Measurements from ENCODE around the gene OLFML3.
"Not testable (repeated sequence)": the region's sequence is repeated elsewhere in the genome, so short reads cannot be mapped to it uniquely, and the experiment has no call there.

Gene OLFML3

DNA sequence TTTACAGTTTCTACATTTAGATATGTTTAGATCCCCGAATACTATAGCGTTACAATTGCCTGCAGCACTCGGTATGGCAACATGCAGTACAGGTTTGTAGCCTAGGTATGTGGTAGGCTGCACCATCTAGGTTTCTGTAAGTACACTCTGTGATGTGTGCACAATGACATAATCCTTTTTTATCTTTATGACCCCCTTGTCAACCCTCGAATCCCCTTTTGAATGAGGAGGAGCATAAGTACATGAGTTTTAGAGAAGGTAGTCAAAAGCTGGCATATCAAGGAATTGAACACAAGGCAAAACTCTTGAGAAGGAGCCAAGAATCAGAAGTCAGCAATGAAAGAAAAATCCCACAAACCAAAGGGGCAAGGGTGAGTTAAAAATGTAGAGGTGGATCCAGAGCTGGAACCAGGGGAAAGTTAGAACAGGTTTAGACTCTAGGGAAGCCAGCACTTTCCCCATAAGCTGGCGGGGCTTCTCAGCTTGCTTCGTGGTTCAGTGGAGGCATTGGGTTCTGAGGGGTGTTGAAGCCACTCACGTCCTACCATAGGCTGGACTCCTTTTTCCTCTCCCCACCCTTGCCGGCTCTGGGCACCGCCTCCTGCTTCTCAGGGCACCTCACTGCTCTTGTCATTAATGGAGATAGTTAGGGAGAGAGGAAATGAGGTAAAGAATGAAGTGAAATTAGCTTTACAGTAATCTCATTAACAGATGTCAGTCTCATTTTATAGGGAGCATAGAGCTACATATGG lies 31.3 kb downstream of the OLFML3 start:
- Histone ChIP-seq H3K4me3 (ENCODE audit: low read depth in 1 of 2, low read length in 1 of 2) (no peak overlapping the region), H3K9me3 (no peaks in the 10 kb centered on the region), H3K27me3 (peaks cover 21% of the 10 kb centered on the region), H3K36me3 (no peaks in the 10 kb centered on the region), H3K4me1 (ENCODE audit: control insufficient read depth in 1 of 2, insufficient read depth in 1 of 2, low read depth in 1 of 2, low read length in 1 of 2) (no peaks in the 10 kb centered on the region), H3K27ac (no peak overlapping the region)
- TF ChIP-seq, protein P1, sequence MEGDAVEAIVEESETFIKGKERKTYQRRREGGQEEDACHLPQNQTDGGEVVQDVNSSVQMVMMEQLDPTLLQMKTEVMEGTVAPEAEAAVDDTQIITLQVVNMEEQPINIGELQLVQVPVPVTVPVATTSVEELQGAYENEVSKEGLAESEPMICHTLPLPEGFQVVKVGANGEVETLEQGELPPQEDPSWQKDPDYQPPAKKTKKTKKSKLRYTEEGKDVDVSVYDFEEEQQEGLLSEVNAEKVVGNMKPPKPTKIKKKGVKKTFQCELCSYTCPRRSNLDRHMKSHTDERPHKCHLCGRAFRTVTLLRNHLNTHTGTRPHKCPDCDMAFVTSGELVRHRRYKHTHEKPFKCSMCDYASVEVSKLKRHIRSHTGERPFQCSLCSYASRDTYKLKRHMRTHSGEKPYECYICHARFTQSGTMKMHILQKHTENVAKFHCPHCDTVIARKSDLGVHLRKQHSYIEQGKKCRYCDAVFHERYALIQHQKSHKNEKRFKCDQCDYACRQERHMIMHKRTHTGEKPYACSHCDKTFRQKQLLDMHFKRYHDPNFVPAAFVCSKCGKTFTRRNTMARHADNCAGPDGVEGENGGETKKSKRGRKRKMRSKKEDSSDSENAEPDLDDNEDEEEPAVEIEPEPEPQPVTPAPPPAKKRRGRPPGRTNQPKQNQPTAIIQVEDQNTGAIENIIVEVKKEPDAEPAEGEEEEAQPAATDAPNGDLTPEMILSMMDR (IDR thresholded peaks at IDR 0.05): no peak

DNA sequence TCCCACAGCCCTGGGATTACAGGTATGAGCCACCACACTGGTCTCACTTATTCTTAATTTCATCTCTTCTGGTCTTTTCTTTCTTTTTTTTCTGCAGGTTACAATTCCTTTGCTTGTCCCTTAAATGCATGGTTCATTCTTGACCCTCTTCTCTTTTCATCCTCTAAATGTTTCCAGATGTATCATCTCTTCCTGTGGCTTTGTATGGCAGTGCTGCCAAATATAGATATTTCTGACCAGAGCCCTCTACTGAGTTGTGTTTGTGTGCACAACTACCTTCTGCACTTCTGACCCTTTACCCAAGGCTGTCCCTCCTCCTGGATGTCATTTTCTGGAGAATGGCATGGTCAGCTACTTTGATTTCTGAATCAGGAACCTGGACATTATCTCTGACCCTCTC lies 32.5 kb downstream of the OLFML3 start:
- TF ChIP-seq, protein P1 (IDR thresholded peaks at IDR 0.05): no peak
- H3K4me1 ChIP-seq (ENCODE audit: control insufficient read depth in 1 of 2, insufficient read depth in 1 of 2, low read depth in 1 of 2, low read length in 1 of 2): no peaks in the 10 kb centered on the region
- H3K27me3 ChIP-seq: peaks cover 21% of the 10 kb centered on the region
- no peaks in the 10 kb centered on the region for H3K9me3 ChIP-seq
- H3K27ac ChIP-seq: no peak overlapping the region
- H3K36me3 ChIP-seq: no peaks in the 10 kb centered on the region
- H3K4me3 ChIP-seq (ENCODE audit: low read depth in 1 of 2, low read length in 1 of 2): no peak overlapping the region

DNA sequence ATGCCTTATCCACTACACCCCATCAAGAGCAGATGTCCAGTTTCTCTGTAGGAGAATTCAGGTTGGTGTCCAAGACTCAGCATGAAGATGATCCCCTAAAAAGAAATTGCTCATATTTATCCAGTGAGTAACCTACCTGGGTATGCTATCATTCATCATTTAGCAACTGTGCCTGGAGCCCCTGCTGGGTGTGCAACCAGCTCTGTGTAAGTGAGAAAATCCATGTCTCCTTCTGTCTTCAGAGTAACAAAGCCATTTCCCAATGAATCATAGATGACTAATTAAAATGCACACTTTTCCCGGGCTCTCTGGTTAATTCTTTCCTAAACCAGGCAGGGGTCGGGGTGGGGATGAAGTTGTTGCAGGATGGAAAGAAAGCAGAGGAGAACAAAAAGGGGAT lies 35.8 kb downstream of the OLFML3 start:
- Histone ChIP-seq H3K36me3 (no peaks in the 10 kb centered on the region), H3K4me1 (ENCODE audit: control insufficient read depth in 1 of 2, insufficient read depth in 1 of 2, low read depth in 1 of 2, low read length in 1 of 2) (no peaks in the 10 kb centered on the region), H3K4me3 (ENCODE audit: low read depth in 1 of 2, low read length in 1 of 2) (no peak overlapping the region), H3K27me3 (peaks cover 13% of the 10 kb centered on the region), H3K9me3 (no peaks in the 10 kb centered on the region), H3K27ac (no peak overlapping the region)
- TF ChIP-seq, protein P1 (IDR thresholded peaks at IDR 0.05): no peak

DNA sequence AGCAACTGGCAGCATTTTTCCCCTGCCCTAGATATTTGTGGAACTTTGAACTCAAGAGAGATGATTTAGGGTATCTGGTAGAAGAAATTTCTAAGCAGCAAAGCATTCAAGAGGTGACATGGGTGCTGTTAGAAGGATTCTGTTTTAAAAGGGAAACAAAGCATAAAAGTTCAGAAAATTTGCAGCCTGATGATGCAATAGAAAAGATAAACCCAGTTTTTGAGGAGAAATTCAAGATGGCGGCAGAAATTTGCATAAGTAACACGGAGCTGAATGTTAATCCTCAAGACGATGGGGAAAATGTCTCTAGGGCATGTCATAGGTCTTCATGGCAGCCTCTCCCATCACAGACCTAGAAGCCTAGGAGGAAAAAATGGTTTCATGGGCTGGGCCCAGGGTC lies 40.5 kb downstream of the OLFML3 start:
- H3K27ac ChIP-seq; H3K4me3 ChIP-seq (ENCODE audit: low read depth in 1 of 2, low read length in 1 of 2); H3K4me1 ChIP-seq (ENCODE audit: control insufficient read depth in 1 of 2, insufficient read depth in 1 of 2, low read depth in 1 of 2, low read length in 1 of 2); H3K27me3 ChIP-seq; H3K36me3 ChIP-seq; H3K9me3 ChIP-seq: not testable (repeated sequence)

DNA sequence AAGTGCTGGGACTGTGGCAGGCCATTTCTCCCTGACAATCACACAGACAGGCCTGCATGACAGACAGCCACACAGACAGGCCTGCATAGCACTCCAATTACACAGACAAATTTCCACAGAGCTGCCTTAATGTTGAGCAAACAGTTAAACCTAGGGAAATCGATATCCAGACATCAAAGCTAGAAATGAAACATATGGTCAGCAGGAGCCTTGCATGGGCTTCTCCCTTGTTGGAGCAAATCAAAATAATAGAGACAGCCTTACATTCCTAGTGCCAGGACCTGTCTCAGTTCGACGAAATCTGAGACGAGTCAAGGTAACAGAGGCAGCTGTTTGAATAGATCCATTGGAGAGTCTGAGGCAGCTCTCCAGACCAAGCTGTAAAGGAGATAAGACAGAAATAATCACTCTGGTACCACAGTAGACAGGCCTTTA lies 42.4 kb downstream of the OLFML3 start:
- TF ChIP-seq, protein P1 (IDR thresholded peaks at IDR 0.05): no peak
- no peaks in the 10 kb centered on the region for H3K27me3 ChIP-seq
- H3K9me3 ChIP-seq: no peaks in the 10 kb centered on the region

DNA sequence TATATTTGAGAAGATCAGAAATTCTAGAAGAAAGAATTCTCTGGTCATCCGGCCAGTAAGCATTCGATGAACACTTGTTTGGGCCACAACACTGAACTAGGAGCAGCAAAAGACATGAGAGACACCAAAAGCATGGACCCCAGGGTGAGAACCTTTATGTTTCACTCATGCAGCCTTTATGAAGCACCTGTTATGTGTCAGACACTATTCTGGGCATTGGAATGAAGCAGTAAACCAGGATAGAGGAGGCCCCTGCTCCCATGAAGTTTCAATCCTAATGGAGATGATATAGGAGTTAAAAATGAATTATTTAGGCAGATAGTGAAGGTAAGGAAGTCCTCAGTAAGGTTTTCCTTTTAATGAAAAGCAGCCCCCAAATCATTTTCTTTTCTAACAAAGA lies 43.6 kb downstream of the OLFML3 start:
- Histone ChIP-seq H3K27ac (no peak overlapping the region), H3K9me3 (no peaks in the 10 kb centered on the region), H3K4me1 (ENCODE audit: control insufficient read depth in 1 of 2, insufficient read depth in 1 of 2, low read depth in 1 of 2, low read length in 1 of 2) (no peaks in the 10 kb centered on the region), H3K27me3 (no peaks in the 10 kb centered on the region), H3K4me3 (ENCODE audit: low read depth in 1 of 2, low read length in 1 of 2) (no peak overlapping the region), H3K36me3 (no peaks in the 10 kb centered on the region)
- TF ChIP-seq, protein P1 (IDR thresholded peaks at IDR 0.05): no peak

More for the DNA sequence above, 42.4 kb downstream of the OLFML3 start:
- Histone ChIP-seq H3K27ac (no peak overlapping the region), H3K36me3 (no peaks in the 10 kb centered on the region), H3K4me3 (ENCODE audit: low read depth in 1 of 2, low read length in 1 of 2) (no peak overlapping the region), H3K4me1 (ENCODE audit: control insufficient read depth in 1 of 2, insufficient read depth in 1 of 2, low read depth in 1 of 2, low read length in 1 of 2) (no peaks in the 10 kb centered on the region)
